GM23338 (cell line): Measurements from ENCODE around the gene RAB11FIP4. TPM values are rescaled to one million over a fixed set of nuclear protein-coding genes. Genes with fewer than 3 reads are reported as not detected.

Experiments used
- ATAC-seq: fragments of 200-7000 bp; cut with Tn5 transposase; 3 replicates; pipeline ENCODE4 v1.9.1; 2020
- DNase-seq: peaks from one replicate; pipeline ENCODE4 v3.0.0-alpha.2; 2015; ENCODE audit warnings: low spot score
- H2AFZ ChIP-seq: fragments of 200-600 bp; sonication (generic); 2 replicates; pipeline ENCODE4 v1.8.0; 2016; ENCODE audit warnings: antibody characterized with exemption, mild to moderate bottlenecking, moderate library complexity
- H3F3A ChIP-seq: fragments of 200-600 bp; sonication (generic); replicated peaks from 2 replicates; pipeline ENCODE4 v1.8.0; 2017; ENCODE audit warnings: antibody characterized with exemption, mixed run types, low read depth
- H3K27ac ChIP-seq: fragments of 200-600 bp; sonication (generic); 2 replicates; pipeline ENCODE4 v1.6.1; 2016; ENCODE audit warnings: low read depth
- H3K27me3 ChIP-seq: fragments of 200-600 bp; sonication (generic); 2 replicates; pipeline ENCODE4 v1.8.0; 2016; ENCODE audit warnings: mild to moderate bottlenecking, mixed run types, moderate library complexity; ENCODE audit not compliant: insufficient read depth
- H3K36me3 ChIP-seq: fragments of 200-600 bp; sonication (generic); 2 replicates; pipeline ENCODE4 v1.8.0; 2016; ENCODE audit warnings: mild to moderate bottlenecking; ENCODE audit not compliant: insufficient read depth
- H3K4me1 ChIP-seq: fragments of 200-600 bp; sonication (generic); 2 replicates; pipeline ENCODE4 v1.8.0; 2016; ENCODE audit warnings: mild to moderate bottlenecking, moderate library complexity; ENCODE audit not compliant: insufficient read depth
- H3K4me2 ChIP-seq: fragments of 200-600 bp; sonication (generic); 2 replicates; pipeline ENCODE4 v1.7.1; 2017; ENCODE audit warnings: mixed run types
- H3K4me3 ChIP-seq: fragments of 200-600 bp; sonication (generic); 2 replicates; pipeline ENCODE4 v1.6.1; 2016; ENCODE audit warnings: mixed run types
- H3K79me2 ChIP-seq: fragments of 200-600 bp; sonication (generic); replicated peaks from 2 replicates; pipeline ENCODE4 v1.8.0; 2017; ENCODE audit warnings: mild to moderate bottlenecking; ENCODE audit not compliant: insufficient read depth
- H3K9me2 ChIP-seq: fragments of 200-600 bp; sonication (generic); 2 replicates; pipeline ENCODE4 v1.8.0; 2017; ENCODE audit not compliant: insufficient read depth
- H4K20me1 ChIP-seq: fragments of 200-600 bp; sonication (generic); replicated peaks from 2 replicates; pipeline ENCODE4 v1.8.0; 2017; ENCODE audit warnings: mild to moderate bottlenecking; ENCODE audit not compliant: insufficient read depth
- H3K27ac Mint-ChIP-seq: 2 replicates; pipeline ENCODE4 v1.8.0; 2020; ENCODE audit warnings: inconsistent platforms, mild to moderate bottlenecking, moderate library complexity, mixed read lengths
- H3K27me3 Mint-ChIP-seq: 3 replicates; pipeline ENCODE4 v1.8.0; 2022; ENCODE audit warnings: low read depth, mild to moderate bottlenecking, moderate library complexity, mixed read lengths, inconsistent platforms; ENCODE audit not compliant: insufficient read depth, poor library complexity
- H3K36me3 Mint-ChIP-seq: 3 replicates; pipeline ENCODE4 v1.8.0; 2021; ENCODE audit warnings: low read depth, mild to moderate bottlenecking, inconsistent platforms, moderate library complexity, mixed read lengths
- H3K4me1 Mint-ChIP-seq: 3 replicates; pipeline ENCODE4 v1.8.0; 2020; ENCODE audit warnings: mild to moderate bottlenecking, inconsistent platforms, mixed read lengths
- H3K4me3 Mint-ChIP-seq: 3 replicates; pipeline ENCODE4 v1.8.0; 2021; ENCODE audit warnings: moderate library complexity, mild to moderate bottlenecking, inconsistent platforms, mixed read lengths
- H3K9me3 Mint-ChIP-seq: 3 replicates; pipeline ENCODE4 v1.8.0; 2020; ENCODE audit warnings: moderate library complexity, mild to moderate bottlenecking, inconsistent platforms, mixed read lengths
- CREB1 ChIP-seq: fragments of 250-450 bp; sonication (Bioruptor Pico); IDR thresholded peaks from 2 replicates; pipeline ENCODE4 v1.5.0; 2020; ENCODE audit warnings: low read depth, mild to moderate bottlenecking, moderate library complexity
- EZH2phosphoT487 ChIP-seq: fragments of 200-600 bp; sonication (generic); IDR thresholded peaks from one replicate; pipeline ENCODE4 v1.8.1; 2018; ENCODE audit warnings: antibody characterized with exemption; ENCODE audit not compliant: unreplicated experiment
- NANOG ChIP-seq: IDR thresholded peaks from 2 replicates; pipeline ENCODE4 v1.6.1; 2016; ENCODE audit warnings: antibody characterized with exemption, borderline replicate concordance
- POLR2AphosphoS5 ChIP-seq: IDR thresholded peaks from 2 replicates; pipeline ENCODE4 v1.6.1; 2016; ENCODE audit warnings: antibody characterized with exemption, low read depth
- STAT1 ChIP-seq: IDR thresholded peaks from one replicate; pipeline ENCODE4 v1.6.1; 2016; ENCODE audit warnings: antibody characterized with exemption; ENCODE audit not compliant: unreplicated experiment
- ZNF114 ChIP-seq: fragments of 250-450 bp; sonication (Bioruptor Pico); IDR thresholded peaks from 2 replicates; pipeline ENCODE4 v1.5.0; 2020; ENCODE audit warnings: mild to moderate bottlenecking, moderate library complexity
- ZNF331 ChIP-seq: fragments of 250-450 bp; sonication (Bioruptor Pico); IDR thresholded peaks from 2 replicates; pipeline ENCODE4 v1.5.0; 2020; ENCODE audit warnings: low read depth, mild to moderate bottlenecking, moderate library complexity
- polyA plus RNA-seq: library from polyadenylated mRNA; unstranded; fragments of >200 nt; fragmentation: Nextera tagmentation; extraction: Ambion mirVana; gene quantifications from 2 replicates; pipeline ENCODE4 v1.2.1, GENCODE V29; 2016
- total RNA-seq: library from RNA; depleted of rRNA; stranded (reverse); fragments of >200 nt; shearing (Covaris generic); gene quantifications from 2 replicates; pipeline ENCODE4 v1.2.3, GENCODE V29; 2014
- TF ChIP-seq, protein P1 (sequence below): fragments of 250-450 bp; sonication (Bioruptor Pico); IDR thresholded peaks from 2 replicates; pipeline ENCODE4 v1.5.0; 2020; ENCODE audit warnings: mild to moderate bottlenecking, moderate library complexity
- TF ChIP-seq, protein P2 (sequence below): IDR thresholded peaks from one replicate; pipeline ENCODE4 v1.6.1; 2018; ENCODE audit warnings: antibody characterized with exemption; ENCODE audit not compliant: unreplicated experiment
- TF ChIP-seq, protein P3 (sequence below): IDR thresholded peaks from 2 replicates; pipeline ENCODE4 v1.6.1; 2016; ENCODE audit warnings: antibody characterized with exemption

The RAB11FIP4 gene
- total and polyA plus RNA-seq, 2 experiments from 2014 or later = 26.0 to 65.6 TPM

DNA sequence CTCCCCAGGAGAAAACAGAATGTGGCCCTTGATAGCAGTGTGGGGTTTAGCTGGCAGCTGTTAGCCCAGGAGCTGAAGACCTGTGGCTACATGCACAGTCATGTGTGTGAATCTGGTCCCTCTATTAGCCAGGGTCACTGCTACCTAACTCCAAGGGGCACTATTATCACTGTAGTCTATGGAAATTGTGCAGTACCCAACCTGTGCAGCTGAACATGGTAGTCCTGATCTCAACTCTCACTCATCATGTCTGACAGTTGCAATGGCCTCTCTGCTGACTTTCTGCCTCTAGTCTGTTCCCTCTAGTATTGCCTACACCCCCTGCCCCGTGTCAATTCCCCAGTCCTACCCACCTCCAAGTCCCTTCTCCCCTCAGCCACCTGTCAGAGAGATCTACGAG lies 67.4 kb downstream of the RAB11FIP4 start:
- H3K4me1 ChIP-seq = peaks cover 4% of the 10 kb centered on the region; the same call in 1 of the 2 replicates
- no peak overlapping the region for H3K27ac ChIP-seq
- DNase-seq (no peak), ATAC-seq (no peak)
- Mint-ChIP-seq H3K36me3 (no peaks in the 10 kb centered on the region), H3K27ac (no peak overlapping the region), H3K27me3 (peaks cover 9% of the 10 kb centered on the region), H3K9me3 (no peaks in the 10 kb centered on the region; the same call in 2 of the 3 replicates), H3K4me3 (no peak overlapping the region), H3K4me1 (peaks cover 10% of the 10 kb centered on the region)
- no peaks in the 10 kb centered on the region for H3K9me2 ChIP-seq
- no peak overlapping the region for H2AFZ ChIP-seq
- no peaks in the 10 kb centered on the region for H3K36me3 ChIP-seq
- TF ChIP-seq EZH2phosphoT487 (no peak), STAT1 (no peak), ZNF114 (no peak), ZNF331 (CRISPR knock-in tag) (no peak), CREB1 (CRISPR knock-in tag) (no peak), NANOG (no peak), POLR2AphosphoS5 (no peak)
- TF ChIP-seq, protein P1, sequence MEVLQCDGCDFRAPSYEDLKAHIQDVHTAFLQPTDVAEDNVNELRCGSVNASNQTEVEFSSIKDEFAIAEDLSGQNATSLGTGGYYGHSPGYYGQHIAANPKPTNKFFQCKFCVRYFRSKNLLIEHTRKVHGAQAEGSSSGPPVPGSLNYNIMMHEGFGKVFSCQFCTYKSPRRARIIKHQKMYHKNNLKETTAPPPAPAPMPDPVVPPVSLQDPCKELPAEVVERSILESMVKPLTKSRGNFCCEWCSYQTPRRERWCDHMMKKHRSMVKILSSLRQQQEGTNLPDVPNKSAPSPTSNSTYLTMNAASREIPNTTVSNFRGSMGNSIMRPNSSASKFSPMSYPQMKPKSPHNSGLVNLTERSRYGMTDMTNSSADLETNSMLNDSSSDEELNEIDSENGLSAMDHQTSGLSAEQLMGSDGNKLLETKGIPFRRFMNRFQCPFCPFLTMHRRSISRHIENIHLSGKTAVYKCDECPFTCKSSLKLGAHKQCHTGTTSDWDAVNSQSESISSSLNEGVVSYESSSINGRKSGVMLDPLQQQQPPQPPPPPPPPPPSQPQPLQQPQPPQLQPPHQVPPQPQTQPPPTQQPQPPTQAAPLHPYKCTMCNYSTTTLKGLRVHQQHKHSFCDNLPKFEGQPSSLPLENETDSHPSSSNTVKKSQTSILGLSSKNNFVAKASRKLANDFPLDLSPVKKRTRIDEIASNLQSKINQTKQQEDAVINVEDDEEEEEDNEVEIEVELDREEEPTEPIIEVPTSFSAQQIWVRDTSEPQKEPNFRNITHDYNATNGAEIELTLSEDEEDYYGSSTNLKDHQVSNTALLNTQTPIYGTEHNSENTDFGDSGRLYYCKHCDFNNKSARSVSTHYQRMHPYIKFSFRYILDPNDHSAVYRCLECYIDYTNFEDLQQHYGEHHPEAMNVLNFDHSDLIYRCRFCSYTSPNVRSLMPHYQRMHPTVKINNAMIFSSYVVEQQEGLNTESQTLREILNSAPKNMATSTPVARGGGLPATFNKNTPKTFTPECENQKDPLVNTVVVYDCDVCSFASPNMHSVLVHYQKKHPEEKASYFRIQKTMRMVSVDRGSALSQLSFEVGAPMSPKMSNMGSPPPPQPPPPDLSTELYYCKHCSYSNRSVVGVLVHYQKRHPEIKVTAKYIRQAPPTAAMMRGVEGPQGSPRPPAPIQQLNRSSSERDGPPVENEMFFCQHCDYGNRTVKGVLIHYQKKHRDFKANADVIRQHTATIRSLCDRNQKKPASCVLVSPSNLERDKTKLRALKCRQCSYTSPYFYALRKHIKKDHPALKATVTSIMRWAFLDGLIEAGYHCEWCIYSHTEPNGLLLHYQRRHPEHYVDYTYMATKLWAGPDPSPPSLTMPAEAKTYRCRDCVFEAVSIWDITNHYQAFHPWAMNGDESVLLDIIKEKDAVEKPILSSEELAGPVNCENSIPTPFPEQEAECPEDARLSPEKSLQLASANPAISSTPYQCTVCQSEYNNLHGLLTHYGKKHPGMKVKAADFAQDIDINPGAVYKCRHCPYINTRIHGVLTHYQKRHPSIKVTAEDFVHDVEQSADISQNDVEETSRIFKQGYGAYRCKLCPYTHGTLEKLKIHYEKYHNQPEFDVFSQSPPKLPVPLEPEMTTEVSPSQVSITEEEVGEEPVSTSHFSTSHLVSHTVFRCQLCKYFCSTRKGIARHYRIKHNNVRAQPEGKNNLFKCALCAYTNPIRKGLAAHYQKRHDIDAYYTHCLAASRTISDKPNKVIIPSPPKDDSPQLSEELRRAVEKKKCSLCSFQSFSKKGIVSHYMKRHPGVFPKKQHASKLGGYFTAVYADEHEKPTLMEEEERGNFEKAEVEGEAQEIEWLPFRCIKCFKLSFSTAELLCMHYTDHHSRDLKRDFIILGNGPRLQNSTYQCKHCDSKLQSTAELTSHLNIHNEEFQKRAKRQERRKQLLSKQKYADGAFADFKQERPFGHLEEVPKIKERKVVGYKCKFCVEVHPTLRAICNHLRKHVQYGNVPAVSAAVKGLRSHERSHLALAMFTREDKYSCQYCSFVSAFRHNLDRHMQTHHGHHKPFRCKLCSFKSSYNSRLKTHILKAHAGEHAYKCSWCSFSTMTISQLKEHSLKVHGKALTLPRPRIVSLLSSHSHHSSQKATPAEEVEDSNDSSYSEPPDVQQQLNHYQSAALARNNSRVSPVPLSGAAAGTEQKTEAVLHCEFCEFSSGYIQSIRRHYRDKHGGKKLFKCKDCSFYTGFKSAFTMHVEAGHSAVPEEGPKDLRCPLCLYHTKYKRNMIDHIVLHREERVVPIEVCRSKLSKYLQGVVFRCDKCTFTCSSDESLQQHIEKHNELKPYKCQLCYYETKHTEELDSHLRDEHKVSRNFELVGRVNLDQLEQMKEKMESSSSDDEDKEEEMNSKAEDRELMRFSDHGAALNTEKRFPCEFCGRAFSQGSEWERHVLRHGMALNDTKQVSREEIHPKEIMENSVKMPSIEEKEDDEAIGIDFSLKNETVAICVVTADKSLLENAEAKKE = no peak
- TF ChIP-seq, protein P2, sequence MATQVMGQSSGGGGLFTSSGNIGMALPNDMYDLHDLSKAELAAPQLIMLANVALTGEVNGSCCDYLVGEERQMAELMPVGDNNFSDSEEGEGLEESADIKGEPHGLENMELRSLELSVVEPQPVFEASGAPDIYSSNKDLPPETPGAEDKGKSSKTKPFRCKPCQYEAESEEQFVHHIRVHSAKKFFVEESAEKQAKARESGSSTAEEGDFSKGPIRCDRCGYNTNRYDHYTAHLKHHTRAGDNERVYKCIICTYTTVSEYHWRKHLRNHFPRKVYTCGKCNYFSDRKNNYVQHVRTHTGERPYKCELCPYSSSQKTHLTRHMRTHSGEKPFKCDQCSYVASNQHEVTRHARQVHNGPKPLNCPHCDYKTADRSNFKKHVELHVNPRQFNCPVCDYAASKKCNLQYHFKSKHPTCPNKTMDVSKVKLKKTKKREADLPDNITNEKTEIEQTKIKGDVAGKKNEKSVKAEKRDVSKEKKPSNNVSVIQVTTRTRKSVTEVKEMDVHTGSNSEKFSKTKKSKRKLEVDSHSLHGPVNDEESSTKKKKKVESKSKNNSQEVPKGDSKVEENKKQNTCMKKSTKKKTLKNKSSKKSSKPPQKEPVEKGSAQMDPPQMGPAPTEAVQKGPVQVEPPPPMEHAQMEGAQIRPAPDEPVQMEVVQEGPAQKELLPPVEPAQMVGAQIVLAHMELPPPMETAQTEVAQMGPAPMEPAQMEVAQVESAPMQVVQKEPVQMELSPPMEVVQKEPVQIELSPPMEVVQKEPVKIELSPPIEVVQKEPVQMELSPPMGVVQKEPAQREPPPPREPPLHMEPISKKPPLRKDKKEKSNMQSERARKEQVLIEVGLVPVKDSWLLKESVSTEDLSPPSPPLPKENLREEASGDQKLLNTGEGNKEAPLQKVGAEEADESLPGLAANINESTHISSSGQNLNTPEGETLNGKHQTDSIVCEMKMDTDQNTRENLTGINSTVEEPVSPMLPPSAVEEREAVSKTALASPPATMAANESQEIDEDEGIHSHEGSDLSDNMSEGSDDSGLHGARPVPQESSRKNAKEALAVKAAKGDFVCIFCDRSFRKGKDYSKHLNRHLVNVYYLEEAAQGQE = no peak
- TF ChIP-seq, protein P3, sequence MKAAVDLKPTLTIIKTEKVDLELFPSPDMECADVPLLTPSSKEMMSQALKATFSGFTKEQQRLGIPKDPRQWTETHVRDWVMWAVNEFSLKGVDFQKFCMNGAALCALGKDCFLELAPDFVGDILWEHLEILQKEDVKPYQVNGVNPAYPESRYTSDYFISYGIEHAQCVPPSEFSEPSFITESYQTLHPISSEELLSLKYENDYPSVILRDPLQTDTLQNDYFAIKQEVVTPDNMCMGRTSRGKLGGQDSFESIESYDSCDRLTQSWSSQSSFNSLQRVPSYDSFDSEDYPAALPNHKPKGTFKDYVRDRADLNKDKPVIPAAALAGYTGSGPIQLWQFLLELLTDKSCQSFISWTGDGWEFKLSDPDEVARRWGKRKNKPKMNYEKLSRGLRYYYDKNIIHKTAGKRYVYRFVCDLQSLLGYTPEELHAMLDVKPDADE = no peak
- no peaks in the 10 kb centered on the region for H3F3A ChIP-seq
- H4K20me1 ChIP-seq = no peaks in the 10 kb centered on the region
- no peak overlapping the region for H3K4me3 ChIP-seq
- no peak overlapping the region for H3K4me2 ChIP-seq
- no peaks in the 10 kb centered on the region for H3K79me2 ChIP-seq
- no peaks in the 10 kb centered on the region for H3K27me3 ChIP-seq
